22Rv1 (cell line): ENCODE measurements around the gene MYO1D.
A peak's percentile ranks its signal among the peaks of the same experiment; 100 is the strongest.

Experiments used
- H3K27ac ChIP-seq: fragments of 450-650 bp; 2 replicates; pipeline ENCODE4 v1.5.1; 2017
- CTCF ChIP-seq: fragments of 450-650 bp; IDR thresholded peaks from 2 replicates; pipeline ENCODE4 v1.5.1; 2017; ENCODE audit warnings: mild to moderate bottlenecking
- ZFX ChIP-seq: fragments of 450-650 bp; IDR thresholded peaks from 2 replicates; pipeline ENCODE4 v1.6.1; 2017; ENCODE audit warnings: antibody characterized with exemption, borderline replicate concordance

The MYO1D gene

GRCh38 chr17:32882734-32883133 lies 5.8 kb upstream of the MYO1D start:
- no peak overlapping the region for H3K27ac ChIP-seq
- no peak for TF ChIP-seq CTCF
- TF ChIP-seq ZFX: no peak

- no peak overlapping the region for H3K27ac ChIP-seq
- TF ChIP-seq ZFX (no peak), CTCF (no peak)
Observed at GRCh38 chr17:32882029-32882428, 5.1 kb upstream of the MYO1D start.

GRCh38 chr17:32880671-32881453 lies 3.9 kb upstream of the MYO1D start:
- no peak overlapping the region for H3K27ac ChIP-seq
- TF ChIP-seq ZFX (no peak), CTCF (no peak)

- no peak for TF ChIP-seq ZFX
- TF ChIP-seq CTCF: no peak
- H3K27ac ChIP-seq: no peak overlapping the region
Observed at GRCh38 chr17:32879134-32879533, 2.2 kb upstream of the MYO1D start.

GRCh38 chr17:32878211-32878610 lies 1.3 kb upstream of the MYO1D start:
- no peak for TF ChIP-seq ZFX
- no peak for TF ChIP-seq CTCF
- H3K27ac ChIP-seq: no peak overlapping the region

GRCh38 chr17:32877164-32877764 lies 340 bp upstream of the MYO1D start:
- TF ChIP-seq ZFX (no peak), CTCF (peak; percentile 97)
- H3K27ac ChIP-seq: peak overlapping the region; percentile 86

GRCh38 chr17:32875923-32876416 lies 954 bp downstream of the MYO1D start:
- no peak for TF ChIP-seq ZFX
- TF ChIP-seq CTCF: no peak
- peak overlapping the region; percentile 86 for H3K27ac ChIP-seq
